Head of caudate nucleus (tissue), 42 donors: ENCODE measurements around the gene UNC5A.

ENCODE experiments used
- DNase-seq, 42 donors: peaks; one replicate each; pipeline versions ENCODE4 v3.0.0 to v3.0.0-alpha.2; 2020 to 2021; ENCODE audit warnings: mixed read lengths in 7 of 42
- intact Hi-C: fragments of 100-400 bp; cut with DNase I; formaldehyde crosslinking; loops from one replicate; pipeline ENCODE4 v1.15.0; 2022

The UNC5A gene

DNA sequence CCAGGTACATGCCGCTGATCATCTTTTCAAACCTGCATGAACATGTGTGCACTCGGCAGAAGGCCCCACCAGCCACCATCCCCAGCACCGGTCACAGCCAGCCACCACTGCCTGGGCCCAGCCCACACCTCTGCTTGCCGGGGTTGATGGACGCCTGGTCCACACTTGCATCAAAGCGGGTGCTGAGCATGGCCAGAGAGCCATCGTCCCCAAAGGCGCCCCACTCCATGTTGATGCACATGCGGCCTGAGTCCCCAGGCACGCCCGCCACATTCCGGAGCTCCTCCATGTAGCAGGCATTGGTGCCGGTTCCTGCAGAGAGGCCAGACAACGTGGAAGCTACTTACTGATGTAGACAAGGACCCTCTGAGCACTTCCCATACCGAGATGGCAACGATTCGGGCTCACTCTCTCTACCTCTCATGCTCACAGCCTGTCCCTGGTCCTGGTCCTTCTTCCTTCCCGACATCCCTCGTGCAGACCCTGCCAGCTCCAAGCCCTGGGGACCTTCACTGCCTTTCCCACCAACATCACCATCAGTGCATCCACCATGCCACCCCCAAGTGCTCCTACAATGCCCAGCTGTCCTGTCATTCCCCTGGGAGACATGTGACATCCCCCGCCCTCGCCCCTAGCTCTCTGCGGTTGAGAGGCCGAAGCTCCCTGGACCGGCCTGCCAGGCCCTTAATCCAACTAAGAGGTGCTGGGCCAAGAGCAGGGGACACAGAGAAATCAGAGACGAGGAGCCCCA is 71.6 kb downstream of the UNC5A start:
- intact Hi-C loops = no loop called here

GRCh38 chr5:176882567-176882903 is 72.2 kb downstream of the UNC5A start:
- intact Hi-C loops = no loop called here
- no peak for DNase-seq

More for the DNA sequence above, 71.6 kb downstream of the UNC5A start:
- DNase-seq = no peak

DNA sequence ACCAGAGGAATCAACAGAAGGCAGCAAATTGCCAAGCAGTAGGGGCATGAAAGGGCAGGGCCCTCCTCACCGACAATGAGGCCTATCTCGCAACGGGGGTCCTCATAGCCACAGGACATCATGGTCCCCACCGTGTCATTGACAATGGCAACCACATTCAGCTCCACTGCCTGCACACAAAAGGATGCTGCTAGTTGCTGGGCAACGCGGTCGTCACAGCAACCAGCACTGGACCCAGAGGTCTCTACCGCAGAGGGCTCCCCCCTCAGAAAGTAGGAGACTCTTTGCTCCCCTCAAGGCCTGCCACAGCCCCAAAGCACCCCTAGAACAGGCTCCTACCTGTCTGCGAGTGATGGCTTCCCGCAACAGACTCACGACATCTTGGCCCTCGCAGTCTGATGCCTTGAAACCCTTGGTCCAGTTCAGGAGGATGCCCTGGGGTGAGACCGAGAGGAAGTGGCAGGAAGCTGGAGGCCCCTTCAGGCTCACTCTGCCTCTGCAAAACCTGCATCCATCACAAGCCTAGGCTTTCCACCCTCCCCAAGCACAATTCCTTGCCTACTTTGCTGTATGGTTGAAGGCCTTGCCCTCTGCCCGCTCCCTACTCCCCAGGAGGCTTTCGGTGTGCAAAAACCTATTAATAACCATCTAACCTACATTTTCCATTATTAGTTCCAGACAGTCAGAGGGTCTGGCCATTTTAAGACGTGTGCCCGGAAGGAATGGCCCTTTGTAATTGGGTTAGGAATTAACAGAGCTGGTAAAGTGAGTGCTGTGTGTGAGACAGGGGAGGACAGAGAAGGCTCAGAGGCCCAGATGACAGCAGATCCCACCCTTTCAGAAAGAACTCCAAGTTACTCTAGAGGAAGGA is 73.6 kb downstream of the UNC5A start:
- no peak for DNase-seq
- intact Hi-C loops = no loop called here

GRCh38 chr5:176884571-176884890 is 74.2 kb downstream of the UNC5A start:
- intact Hi-C loops = no loop called here
- DNase-seq = no peak

DNA sequence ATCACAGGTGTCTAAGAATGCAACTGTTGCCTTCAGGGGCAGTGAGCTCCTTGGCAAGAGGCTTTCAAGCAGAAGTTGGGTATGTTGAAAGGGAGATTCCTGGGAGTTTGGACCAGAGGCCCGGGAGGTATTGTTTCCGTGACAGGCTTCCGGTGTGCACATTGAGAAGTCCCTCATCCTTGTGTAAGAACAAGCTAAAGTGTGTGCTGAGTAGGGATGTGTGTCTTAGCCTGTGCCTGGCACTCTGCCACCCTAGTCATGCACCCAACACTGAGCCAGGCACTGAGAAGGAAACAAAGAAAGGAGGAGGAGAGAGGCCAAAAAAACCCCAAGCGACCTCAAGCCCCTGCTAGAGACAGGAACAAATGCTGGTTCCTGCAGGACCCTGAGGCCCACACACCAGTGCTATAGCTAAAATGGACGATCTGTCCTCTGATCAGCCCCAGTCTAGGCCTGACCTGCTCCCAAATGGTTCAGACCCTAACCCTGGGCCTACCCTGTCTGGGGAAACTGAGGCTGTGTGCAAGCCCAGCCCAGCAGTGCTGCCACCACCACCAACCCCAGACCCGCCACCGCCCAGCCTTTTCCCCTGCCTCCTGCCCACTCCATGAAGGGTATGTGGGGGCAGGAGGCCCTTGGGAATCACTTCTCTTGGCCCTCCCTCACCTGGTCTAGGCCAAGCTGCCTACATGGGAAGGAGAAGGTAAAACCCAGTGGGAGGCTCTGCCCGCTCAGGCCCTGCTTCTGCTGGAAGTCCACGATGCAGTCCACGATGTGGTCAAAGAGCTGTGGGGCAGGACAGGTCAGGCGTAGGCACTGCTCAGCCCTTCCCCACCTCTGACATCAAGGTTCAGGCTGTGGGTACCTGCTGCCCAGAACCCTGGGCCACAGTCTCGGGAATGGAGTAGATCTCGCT is 76.2 kb downstream of the UNC5A start:
- intact Hi-C loops = no loop called here
- DNase-seq = peak in 3 of 42 donors; percentile 3 to 28 (median 25)

DNA sequence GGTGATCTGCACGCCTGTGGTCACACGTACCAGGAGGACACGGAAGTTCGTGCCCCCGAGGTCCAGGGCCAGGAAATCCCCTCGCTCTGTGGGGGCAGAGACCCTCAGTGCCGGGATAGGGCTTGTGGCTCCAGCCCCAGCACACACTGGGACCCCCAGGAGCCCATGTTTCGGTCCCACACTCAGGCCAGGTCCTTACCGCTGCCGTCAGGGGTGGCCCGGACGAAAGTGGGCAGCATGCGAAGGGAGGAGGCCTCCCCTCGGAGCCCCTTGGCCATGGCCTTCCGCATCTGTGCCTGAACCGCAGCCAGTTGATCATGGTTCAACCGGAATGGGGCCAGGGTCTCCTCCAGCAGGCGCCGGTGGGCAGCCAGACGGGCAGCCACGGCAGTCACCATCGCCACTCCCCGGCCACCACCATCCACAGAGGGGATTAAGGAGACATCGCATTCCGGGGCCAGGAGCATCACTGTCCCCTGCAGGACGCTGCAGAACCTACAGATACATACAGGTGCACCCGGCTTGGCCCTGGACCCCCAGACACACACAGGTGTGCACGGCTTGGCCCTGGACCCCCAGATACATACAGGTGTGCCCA is 77.0 kb downstream of the UNC5A start:
- DNase-seq = peak in 4 of 42 donors; percentile 6 to 22 (median 16)
- intact Hi-C loops = no loop called here

- DNase-seq = peak in 4 of 42 donors; percentile 7 to 18 (median 13)
- intact Hi-C loops = no loop called here
Observed at GRCh38 chr5:176888016-176888864, 77.9 kb downstream of the UNC5A start.

GRCh38 chr5:176888865-176889165 is 78.5 kb downstream of the UNC5A start:
- intact Hi-C loops = no loop called here
- DNase-seq = peak in 2 of 42 donors; percentile 4 to 30

DNA sequence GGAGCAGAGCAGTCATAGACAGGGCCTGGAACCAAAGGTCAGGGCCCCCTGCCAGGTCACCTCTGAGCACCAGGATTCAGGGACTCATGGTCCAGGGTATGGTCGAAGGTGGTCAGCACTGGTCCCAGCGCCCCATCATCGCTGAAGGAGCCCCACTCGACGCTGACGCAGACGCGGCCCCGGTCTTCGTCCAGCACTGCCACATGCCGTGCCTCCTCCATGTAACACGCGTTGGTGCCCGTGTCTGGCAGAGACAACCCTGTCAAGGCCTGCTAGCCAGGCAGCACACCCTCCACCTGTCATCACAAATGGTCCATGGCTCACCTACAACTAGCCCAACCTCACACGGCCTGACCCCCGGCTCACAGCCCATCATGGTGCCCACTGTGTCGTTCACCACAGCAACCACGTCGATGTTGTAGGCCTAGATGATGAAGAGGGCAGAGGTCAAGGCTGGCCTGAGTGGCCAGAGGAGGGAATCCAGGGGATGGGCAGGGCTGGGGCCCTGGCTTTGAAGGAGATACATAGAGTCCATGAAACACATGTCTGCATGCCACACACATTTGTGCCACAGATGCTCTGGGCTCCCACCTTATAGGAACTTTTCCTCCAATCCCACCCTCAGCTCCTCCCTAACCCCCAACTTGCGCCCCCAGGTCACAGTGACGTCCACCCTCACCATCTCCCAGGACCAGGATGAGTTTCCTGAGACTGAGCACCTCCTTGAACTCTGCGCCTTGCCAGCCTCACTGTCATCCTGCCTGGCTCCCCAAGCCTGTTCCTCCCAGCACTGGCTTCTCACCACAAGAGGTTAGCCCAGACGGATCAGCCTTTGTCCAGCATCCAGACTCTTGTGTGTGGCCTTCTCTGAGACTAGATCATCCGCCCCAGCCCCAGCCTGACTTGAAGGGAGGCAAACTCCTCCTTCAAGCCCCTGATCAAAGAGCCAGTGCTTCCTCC is 79.2 kb downstream of the UNC5A start:
- peak in 3 of 42 donors; percentile 9 to 25 (median 15) for DNase-seq

DNA sequence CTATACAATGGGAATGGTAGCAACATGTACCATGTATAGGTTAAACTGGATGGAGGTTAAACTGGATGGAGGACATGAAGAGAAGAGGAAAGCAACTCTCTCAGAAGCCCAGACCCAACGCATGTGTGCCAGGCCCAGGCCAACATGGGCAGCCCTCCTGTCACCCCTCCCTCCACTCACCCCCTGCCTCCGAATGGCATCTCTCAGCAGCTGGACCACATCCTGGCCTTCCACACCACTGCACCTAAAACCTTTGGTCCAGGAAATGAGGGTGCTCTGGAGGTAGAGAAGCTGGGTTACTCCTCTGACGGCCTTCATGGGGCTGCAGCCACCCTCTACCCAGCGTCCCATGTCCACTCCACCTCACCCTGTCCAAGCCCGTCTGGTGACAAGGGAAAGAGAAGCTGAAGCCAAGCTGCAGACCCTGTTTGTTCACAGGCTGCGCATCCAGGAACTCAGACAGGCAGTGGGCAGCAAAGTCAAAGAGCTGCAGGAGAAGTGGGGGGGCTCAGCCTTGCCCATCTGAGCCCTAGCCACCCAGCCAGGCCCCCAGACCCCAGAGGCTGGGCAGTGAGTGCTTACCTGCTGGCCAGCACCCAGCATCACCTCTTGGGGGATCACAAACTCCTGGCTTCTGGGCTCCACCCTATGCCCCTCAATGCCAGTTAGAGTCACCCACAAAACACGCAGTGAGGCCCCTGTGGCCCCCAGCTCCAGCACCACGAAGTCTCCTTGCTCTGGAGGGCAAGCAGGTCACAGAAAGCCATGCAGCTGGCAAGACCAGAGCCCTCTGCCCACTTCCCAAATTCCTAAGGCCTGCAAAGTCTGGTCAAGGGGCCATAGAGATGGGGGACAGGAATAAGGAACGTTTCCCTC is 80.3 kb downstream of the UNC5A start:
- peak in 2 of 42 donors; percentile 5 to 14 for DNase-seq
- intact Hi-C loops = no loop called here

More for the DNA sequence above, 79.2 kb downstream of the UNC5A start:
- intact Hi-C loops = no loop called here

DNA sequence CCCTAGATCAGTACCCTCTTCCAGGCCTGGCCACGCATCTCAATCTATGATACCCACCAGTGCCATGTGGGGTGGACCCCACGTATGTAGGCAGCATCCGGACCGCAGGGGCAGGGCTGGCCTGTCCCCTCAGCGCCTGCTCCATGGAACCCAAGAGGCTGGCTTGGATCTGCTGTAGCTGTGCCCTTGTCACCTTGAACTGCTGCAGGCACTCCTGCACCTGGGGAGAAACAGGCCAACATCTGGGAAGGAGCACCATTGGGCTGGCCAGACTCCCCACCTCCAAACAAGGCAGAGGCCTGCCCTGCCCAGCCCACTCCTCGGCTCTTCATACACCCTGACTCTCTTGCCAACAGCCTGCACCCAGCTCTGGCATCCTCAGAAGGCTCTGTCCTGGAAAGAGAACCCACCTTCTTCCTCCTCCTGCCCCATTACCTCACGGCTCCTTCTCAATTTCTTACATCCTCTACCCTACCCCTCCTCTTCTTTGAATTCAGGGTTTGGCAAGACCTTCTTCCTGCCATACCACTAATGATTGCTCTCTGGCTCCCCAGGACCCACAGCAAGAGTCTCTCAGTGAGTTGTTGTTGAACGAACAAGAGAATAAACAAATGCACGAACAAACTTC is 81.1 kb downstream of the UNC5A start:
- DNase-seq = peak in 1 of 42 donors; percentile 3
- intact Hi-C loops = no loop called here

- DNase-seq = no peak
- intact Hi-C loops = no loop called here
Observed at GRCh38 chr5:176892663-176893062, 82.3 kb downstream of the UNC5A start.

DNA sequence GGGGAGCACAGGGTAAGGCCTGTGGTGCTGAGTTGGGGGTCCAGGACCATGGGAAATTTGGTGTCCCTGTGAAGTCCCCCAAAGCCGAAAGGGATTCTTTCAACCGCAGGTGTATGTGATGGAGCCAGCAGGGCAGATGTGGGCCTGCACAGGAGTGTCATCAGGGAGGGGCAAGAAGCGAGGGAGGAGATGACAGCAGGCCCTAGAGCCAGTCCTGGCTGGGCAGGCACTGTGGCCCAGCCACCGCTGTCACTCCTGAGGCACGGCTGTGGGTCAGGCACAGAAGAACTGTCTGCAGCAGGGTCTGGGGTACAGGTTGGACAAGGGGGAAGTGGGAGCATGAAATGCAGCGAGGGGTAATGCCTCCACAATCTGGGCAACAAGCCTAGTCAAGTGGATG is 83.9 kb downstream of the UNC5A start:
- intact Hi-C loops = no loop called here
- no peak for DNase-seq

GRCh38 chr5:176895831-176896230 is 85.5 kb downstream of the UNC5A start:
- intact Hi-C loops = no loop called here
- no peak for DNase-seq

DNA sequence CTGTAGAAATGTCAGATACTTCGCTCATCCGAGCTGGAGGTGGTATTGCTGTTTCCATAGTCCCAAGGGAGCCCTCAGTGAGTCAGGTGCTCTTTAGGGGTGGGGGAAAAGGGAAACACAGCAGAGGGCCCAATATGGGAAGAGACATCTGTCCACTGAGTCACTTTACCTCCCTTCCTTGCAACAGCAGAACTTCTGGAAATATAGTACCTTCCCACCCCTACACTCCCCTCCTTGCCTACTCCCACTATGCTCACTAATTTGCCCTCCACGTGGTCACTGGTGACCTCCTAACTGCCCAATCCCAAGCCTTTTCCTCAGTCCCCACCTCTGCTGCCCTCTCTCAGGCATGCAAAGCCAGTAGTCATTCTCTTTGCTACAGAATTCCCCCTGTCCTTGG is 86.9 kb downstream of the UNC5A start:
- no peak for DNase-seq
- intact Hi-C loops = no loop called here
